Central memory CD8-positive, alpha-beta T cell (primary cell): ENCODE measurements around the gene TAF8.

Experiments used
- ATAC-seq: fragments of 150-1000 bp; cut with Tn5 transposase; replicated peaks from 2 replicates; pipeline ENCODE4 v1.10.0; 2022; ENCODE audit warnings: mild to moderate bottlenecking, moderate FRiP score, moderate number of reproducible peaks; ENCODE audit not compliant: poor library complexity, severe bottlenecking; ENCODE audit errors: extremely low read depth
- DNase-seq, 2 donors: peaks; one replicate each; pipeline ENCODE4 v3.0.0; 2021; ENCODE audit warnings: low spot score in 2 of 2
- H3K27ac Mint-ChIP-seq: one replicate; pipeline ENCODE4 v1.8.0; 2022; ENCODE audit warnings: low read depth, mild to moderate bottlenecking, moderate library complexity, mixed read lengths
- H3K27me3 Mint-ChIP-seq: one replicate; pipeline ENCODE4 v1.8.0; 2022; ENCODE audit warnings: mixed read lengths
- H3K36me3 Mint-ChIP-seq: one replicate; pipeline ENCODE4 v1.8.0; 2022; ENCODE audit warnings: mild to moderate bottlenecking, moderate library complexity, mixed read lengths; ENCODE audit not compliant: insufficient read depth
- H3K4me1 Mint-ChIP-seq: one replicate; pipeline ENCODE4 v1.8.0; 2022; ENCODE audit warnings: mixed read lengths
- H3K4me3 Mint-ChIP-seq: one replicate; pipeline ENCODE4 v1.8.0; 2022; ENCODE audit warnings: mild to moderate bottlenecking, moderate library complexity, mixed read lengths
- H3K9me3 Mint-ChIP-seq: one replicate; pipeline ENCODE4 v1.8.0; 2022; ENCODE audit warnings: mixed read lengths

TAF8 gene

GRCh38 chr6:42100029-42100901 is 49.9 kb downstream of the TAF8 start:
- no peak overlapping the region for H3K4me3 Mint-ChIP-seq
- H3K36me3 Mint-ChIP-seq, result peaks cover 3% of the 10 kb centered on the region
- peaks cover 12% of the 10 kb centered on the region for H3K27me3 Mint-ChIP-seq
- ATAC-seq (no peak), DNase-seq (no peak)
- H3K4me1 Mint-ChIP-seq, result peaks cover 7% of the 10 kb centered on the region
- no peak overlapping the region for H3K27ac Mint-ChIP-seq
- H3K9me3 Mint-ChIP-seq, result no peaks in the 10 kb centered on the region

- H3K4me3 Mint-ChIP-seq, result no peak overlapping the region
- no peaks in the 10 kb centered on the region for H3K9me3 Mint-ChIP-seq
- DNase-seq, result no peak
- H3K4me1 Mint-ChIP-seq, result peaks cover 7% of the 10 kb centered on the region
- ATAC-seq, result no peak
- peaks cover 3% of the 10 kb centered on the region for H3K36me3 Mint-ChIP-seq
- H3K27ac Mint-ChIP-seq, result no peak overlapping the region
- H3K27me3 Mint-ChIP-seq, result peaks cover 12% of the 10 kb centered on the region
Measured at GRCh38 chr6:42101186-42101657, 50.9 kb downstream of the TAF8 start.

GRCh38 chr6:42103216-42103615 is 52.9 kb downstream of the TAF8 start:
- Mint-ChIP-seq H3K27me3 (peaks cover 7% of the 10 kb centered on the region), H3K9me3 (no peaks in the 10 kb centered on the region), H3K4me1 (peaks cover 7% of the 10 kb centered on the region), H3K27ac (no peak overlapping the region), H3K36me3 (peaks cover 2% of the 10 kb centered on the region), H3K4me3 (peak overlapping the region; percentile 67)
- ATAC-seq (no peak), DNase-seq (no peak)

DNA sequence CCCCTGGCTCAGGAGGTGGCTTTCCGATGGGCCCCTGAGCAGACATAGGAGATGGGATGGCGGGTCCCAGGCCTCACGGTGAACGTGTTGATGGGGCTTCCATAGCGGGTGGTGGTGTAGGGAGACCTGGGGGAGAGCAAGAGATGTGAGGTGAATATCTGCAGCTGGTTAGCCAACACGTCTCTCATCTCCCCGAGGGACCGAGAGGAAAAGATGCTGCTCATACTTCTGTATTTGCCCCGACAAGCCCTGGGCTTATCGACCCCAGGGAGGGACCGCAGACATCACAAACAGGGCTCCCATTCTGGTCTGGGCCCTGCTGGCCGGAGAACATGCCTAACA is 53.4 kb downstream of the TAF8 start:
- Mint-ChIP-seq H3K36me3 (peaks cover 2% of the 10 kb centered on the region), H3K4me3 (peak overlapping the region; percentile 67), H3K27me3 (peaks cover 2% of the 10 kb centered on the region), H3K9me3 (no peaks in the 10 kb centered on the region), H3K27ac (no peak overlapping the region), H3K4me1 (peaks cover 7% of the 10 kb centered on the region)
- ATAC-seq (no peak), DNase-seq (no peak)

- Mint-ChIP-seq H3K9me3 (no peaks in the 10 kb centered on the region), H3K27ac (no peak overlapping the region), H3K4me1 (peaks cover 7% of the 10 kb centered on the region), H3K27me3 (no peaks in the 10 kb centered on the region), H3K4me3 (peak overlapping the region; percentile 67), H3K36me3 (peaks cover 2% of the 10 kb centered on the region)
- peak; percentile 64 to 70 for DNase-seq
- peak; percentile 88 for ATAC-seq
Measured at GRCh38 chr6:42104095-42104803, 53.9 kb downstream of the TAF8 start.

- DNase-seq, result no peak
- H3K4me1 Mint-ChIP-seq, result peaks cover 7% of the 10 kb centered on the region
- H3K36me3 Mint-ChIP-seq, result peaks cover 2% of the 10 kb centered on the region
- H3K27ac Mint-ChIP-seq, result no peak overlapping the region
- H3K9me3 Mint-ChIP-seq, result no peaks in the 10 kb centered on the region
- no peaks in the 10 kb centered on the region for H3K27me3 Mint-ChIP-seq
- no peak for ATAC-seq
- peak overlapping the region; percentile 67 for H3K4me3 Mint-ChIP-seq
Measured at GRCh38 chr6:42104804-42105125, 54.4 kb downstream of the TAF8 start.

DNA sequence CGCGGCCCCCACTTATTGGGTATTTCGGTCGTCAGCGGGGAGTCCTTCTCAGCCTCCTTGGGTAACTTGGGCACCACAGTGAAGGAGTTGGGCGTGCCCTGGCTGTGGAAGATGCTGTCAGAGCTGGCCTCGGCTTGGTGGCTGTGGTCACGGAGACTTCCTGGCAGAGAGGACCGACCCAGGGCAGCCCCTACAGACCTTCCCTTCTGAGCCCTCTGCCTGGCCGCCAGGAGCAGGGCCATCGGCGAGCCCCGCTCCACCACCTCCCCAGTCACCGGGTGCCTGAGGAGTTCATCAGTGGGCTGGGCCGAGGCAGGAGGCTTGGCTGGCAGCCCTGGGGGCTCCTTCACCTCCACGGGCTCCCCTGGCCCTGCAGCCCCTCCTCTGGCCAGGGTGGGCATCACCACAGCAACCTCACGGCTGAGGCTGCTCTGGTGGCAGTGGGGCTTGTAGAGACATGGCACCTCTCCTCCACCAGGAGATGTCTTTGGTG is 54.9 kb downstream of the TAF8 start:
- Mint-ChIP-seq H3K27me3 (no peaks in the 10 kb centered on the region), H3K27ac (no peak overlapping the region), H3K9me3 (no peaks in the 10 kb centered on the region), H3K4me1 (peaks cover 7% of the 10 kb centered on the region), H3K4me3 (peak overlapping the region; percentile 67), H3K36me3 (peaks cover 2% of the 10 kb centered on the region)
- ATAC-seq (no peak), DNase-seq (no peak)

- H3K27me3 Mint-ChIP-seq, result no peaks in the 10 kb centered on the region
- H3K9me3 Mint-ChIP-seq, result no peaks in the 10 kb centered on the region
- no peak for DNase-seq
- H3K4me3 Mint-ChIP-seq, result peak overlapping the region; percentile 67
- peaks cover 2% of the 10 kb centered on the region for H3K36me3 Mint-ChIP-seq
- H3K27ac Mint-ChIP-seq, result no peak overlapping the region
- peaks cover 7% of the 10 kb centered on the region for H3K4me1 Mint-ChIP-seq
- no peak for ATAC-seq
Measured at GRCh38 chr6:42105709-42106108, 55.4 kb downstream of the TAF8 start.

- DNase-seq, result no peak
- H3K36me3 Mint-ChIP-seq, result peaks cover 2% of the 10 kb centered on the region
- H3K27ac Mint-ChIP-seq, result no peak overlapping the region
- H3K9me3 Mint-ChIP-seq, result no peaks in the 10 kb centered on the region
- ATAC-seq, result no peak
- no peaks in the 10 kb centered on the region for H3K27me3 Mint-ChIP-seq
- peaks cover 7% of the 10 kb centered on the region for H3K4me1 Mint-ChIP-seq
- H3K4me3 Mint-ChIP-seq, result peak overlapping the region; percentile 67
Measured at GRCh38 chr6:42106112-42107023, 56.0 kb downstream of the TAF8 start.

DNA sequence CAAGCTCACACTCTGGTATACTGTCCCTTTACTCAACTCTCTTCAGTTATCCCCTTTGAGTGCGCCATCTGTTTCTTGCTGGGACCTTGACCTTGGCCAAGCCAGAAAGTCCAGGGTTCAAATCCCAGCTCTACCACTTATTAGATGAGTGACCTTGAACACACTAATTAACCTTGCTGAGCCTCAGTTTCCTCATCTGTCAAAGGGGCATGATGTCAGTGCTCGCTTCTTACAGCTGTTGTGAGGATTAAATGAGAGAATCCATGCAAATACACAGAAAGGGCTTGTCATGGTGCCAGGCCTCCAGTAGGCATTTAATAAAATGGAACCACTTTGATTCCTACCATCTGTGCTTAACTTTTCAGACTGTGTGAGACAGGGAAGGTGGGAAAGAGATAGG is 57.7 kb downstream of the TAF8 start:
- no peak for DNase-seq
- no peak overlapping the region for H3K27ac Mint-ChIP-seq
- no peak for ATAC-seq
- no peaks in the 10 kb centered on the region for H3K27me3 Mint-ChIP-seq
- peaks cover 7% of the 10 kb centered on the region for H3K4me1 Mint-ChIP-seq
- H3K9me3 Mint-ChIP-seq, result no peaks in the 10 kb centered on the region
- no peak overlapping the region for H3K4me3 Mint-ChIP-seq
- no peaks in the 10 kb centered on the region for H3K36me3 Mint-ChIP-seq

- no peaks in the 10 kb centered on the region for H3K36me3 Mint-ChIP-seq
- no peaks in the 10 kb centered on the region for H3K27me3 Mint-ChIP-seq
- no peaks in the 10 kb centered on the region for H3K9me3 Mint-ChIP-seq
- H3K4me3 Mint-ChIP-seq, result no peak overlapping the region
- ATAC-seq (no peak), DNase-seq (no peak)
- no peak overlapping the region for H3K27ac Mint-ChIP-seq
- no peaks in the 10 kb centered on the region for H3K4me1 Mint-ChIP-seq
Measured at GRCh38 chr6:42110683-42111082, 60.4 kb downstream of the TAF8 start.

DNA sequence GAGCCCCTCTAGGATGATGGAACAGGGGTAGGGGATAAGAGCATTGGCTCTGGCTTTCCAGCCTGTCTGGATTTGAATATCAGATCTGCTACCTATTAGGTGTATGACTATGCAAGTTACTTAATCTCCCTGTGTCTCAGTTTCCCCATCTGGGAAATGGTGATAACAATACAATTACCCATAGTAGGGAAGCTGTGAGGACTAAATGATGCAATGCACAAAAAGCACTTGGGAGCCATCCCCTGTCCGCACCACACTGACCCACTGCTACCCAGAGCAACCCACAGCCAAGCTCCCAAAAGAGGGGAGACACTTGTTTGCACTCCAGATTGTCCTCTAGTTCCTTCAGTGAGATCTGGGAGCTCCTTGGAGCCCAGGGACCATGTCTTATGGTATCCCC is 62.0 kb downstream of the TAF8 start:
- Mint-ChIP-seq H3K36me3 (no peaks in the 10 kb centered on the region), H3K9me3 (no peaks in the 10 kb centered on the region), H3K27ac (no peak overlapping the region), H3K27me3 (peaks cover 16% of the 10 kb centered on the region), H3K4me1 (no peaks in the 10 kb centered on the region), H3K4me3 (no peak overlapping the region)
- no peak for DNase-seq
- no peak for ATAC-seq
